PC-3 (cell line): Measurements from ENCODE around the gene MEFV.

ENCODE experiments used
- CTCF ChIP-seq: fragments of 300-600 bp; sonication (generic); conservative IDR thresholded peaks from 2 replicates; pipeline ENCODE4 v1.5.1; 2017; ENCODE audit warnings: antibody characterized with exemption, low read depth, mild to moderate bottlenecking, low read length
- EZH2 ChIP-seq: fragments of 300-600 bp; sonication (generic); IDR thresholded peaks from one replicate; pipeline ENCODE4 v1.6.1; 2017; ENCODE audit warnings: antibody characterized with exemption, mild to moderate bottlenecking, low read length; ENCODE audit not compliant: unreplicated experiment
- EZH2phosphoT487 ChIP-seq: fragments of 300-600 bp; sonication (generic); IDR thresholded peaks from 2 replicates; pipeline ENCODE4 v1.6.1; 2018; ENCODE audit warnings: mild to moderate bottlenecking, antibody characterized with exemption, low read length, borderline replicate concordance

- TF ChIP-seq CTCF (no peak), EZH2 (no peak), EZH2phosphoT487 (no peak)
Measured at GRCh38 chr16:3285131-3285530, 28.7 kb upstream of the MEFV start.
